ENCODE results near the gene BCL11B.

DNA sequence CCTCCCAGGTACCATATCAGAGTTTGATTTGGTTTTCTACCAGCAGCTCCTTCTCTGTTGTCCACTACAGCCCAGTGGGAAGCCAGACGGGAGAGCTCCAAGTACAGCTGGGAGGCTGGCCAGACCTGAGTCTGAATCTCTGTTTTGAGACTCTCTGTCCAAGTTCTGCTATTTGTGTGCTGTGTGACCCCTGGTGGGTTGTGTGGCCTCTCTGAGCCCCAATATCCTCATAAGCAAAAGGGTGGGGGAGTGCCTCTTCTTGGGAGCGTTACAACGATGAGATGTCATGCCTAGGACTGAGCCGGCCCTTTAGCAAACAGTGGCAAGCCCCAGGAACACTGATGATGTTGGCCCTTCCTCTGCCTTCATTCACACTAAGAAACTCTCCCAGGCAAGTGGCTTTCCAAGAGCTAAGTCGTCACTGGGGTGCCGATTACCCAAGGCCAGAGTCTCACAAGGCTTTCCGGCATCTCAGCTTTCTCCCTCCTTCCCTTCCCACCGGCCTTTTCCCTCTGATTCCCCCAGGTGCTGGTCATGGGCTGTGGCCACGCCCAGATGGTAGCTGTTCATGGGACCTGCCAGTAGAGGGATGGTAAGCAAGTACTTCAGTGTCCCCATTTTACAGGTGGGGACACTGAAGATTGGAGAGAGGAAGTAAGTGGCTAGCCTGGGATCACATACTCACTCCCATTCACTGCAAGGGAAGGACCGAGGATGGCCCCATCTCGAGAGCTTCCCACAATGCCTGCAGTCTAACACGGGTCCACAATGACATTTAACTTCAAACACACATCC is 47.7 kb downstream of the BCL11B start:
- TF ChIP-seq, protein P1, sequence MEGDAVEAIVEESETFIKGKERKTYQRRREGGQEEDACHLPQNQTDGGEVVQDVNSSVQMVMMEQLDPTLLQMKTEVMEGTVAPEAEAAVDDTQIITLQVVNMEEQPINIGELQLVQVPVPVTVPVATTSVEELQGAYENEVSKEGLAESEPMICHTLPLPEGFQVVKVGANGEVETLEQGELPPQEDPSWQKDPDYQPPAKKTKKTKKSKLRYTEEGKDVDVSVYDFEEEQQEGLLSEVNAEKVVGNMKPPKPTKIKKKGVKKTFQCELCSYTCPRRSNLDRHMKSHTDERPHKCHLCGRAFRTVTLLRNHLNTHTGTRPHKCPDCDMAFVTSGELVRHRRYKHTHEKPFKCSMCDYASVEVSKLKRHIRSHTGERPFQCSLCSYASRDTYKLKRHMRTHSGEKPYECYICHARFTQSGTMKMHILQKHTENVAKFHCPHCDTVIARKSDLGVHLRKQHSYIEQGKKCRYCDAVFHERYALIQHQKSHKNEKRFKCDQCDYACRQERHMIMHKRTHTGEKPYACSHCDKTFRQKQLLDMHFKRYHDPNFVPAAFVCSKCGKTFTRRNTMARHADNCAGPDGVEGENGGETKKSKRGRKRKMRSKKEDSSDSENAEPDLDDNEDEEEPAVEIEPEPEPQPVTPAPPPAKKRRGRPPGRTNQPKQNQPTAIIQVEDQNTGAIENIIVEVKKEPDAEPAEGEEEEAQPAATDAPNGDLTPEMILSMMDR (conservative IDR thresholded peaks at IDR 0.05; ENCODE audit: low read length): no peak
- TF ChIP-seq EZH2phosphoT487 (IDR thresholded peaks at IDR 0.05; ENCODE audit: borderline replicate concordance, low read depth, low read length): no peak

Measured in OCI-LY7 (cell line).